Fibroblast of pulmonary artery (primary cell): ENCODE results near the gene FAM181B.
A peak's percentile ranks its signal among the peaks of the same experiment; 100 is the strongest.
"Not testable (repeated sequence)": the region's sequence is repeated elsewhere in the genome, so short reads cannot be mapped to it uniquely, and the experiment has no call there.

Experiments
- DNase-seq: peaks from one replicate; pipeline ENCODE4 v3.0.0-alpha.2; 2010; ENCODE audit warnings: low read depth
- H3K4me3 ChIP-seq: replicated peaks from 2 replicates; pipeline ENCODE4 v1.5.1; 2011; ENCODE audit warnings: low read depth, mild to moderate bottlenecking, control low read depth, low read length, moderate library complexity
- CTCF ChIP-seq: IDR thresholded peaks from 2 replicates; pipeline ENCODE4 v1.5.1; 2011; ENCODE audit warnings: mild to moderate bottlenecking, control low read depth, low read length, inconsistent platforms; ENCODE audit errors: missing control alignments

FAM181B gene

GRCh38 chr11:82711648-82712047 is 22.0 kb downstream of the FAM181B start:
- no peak overlapping the region for H3K4me3 ChIP-seq
- no peak for DNase-seq
- no peak for TF ChIP-seq CTCF

- no peak for TF ChIP-seq CTCF
- no peak overlapping the region for H3K4me3 ChIP-seq
- no peak for DNase-seq
Measured at GRCh38 chr11:82703796-82704195, 29.9 kb downstream of the FAM181B start.

DNA sequence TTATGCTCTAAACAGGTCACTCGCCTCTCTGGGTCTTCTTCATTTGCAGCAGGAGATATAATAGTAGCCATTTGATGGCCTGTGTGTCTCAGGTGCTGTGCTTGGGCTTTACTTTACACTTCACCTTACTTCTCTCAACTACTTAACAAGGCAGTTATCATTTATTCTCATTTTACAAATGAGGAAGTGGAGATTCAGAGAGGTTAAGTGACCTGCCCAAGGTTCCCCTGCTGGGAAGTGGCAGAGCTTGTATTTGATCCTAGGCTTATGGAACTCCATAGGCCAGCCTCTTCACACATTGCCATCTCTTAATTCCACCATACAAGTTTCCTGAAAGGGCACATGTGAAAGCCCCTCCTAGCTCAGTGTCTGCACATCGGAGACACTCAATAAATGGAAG is 30.4 kb downstream of the FAM181B start:
- no peak for TF ChIP-seq CTCF
- no peak overlapping the region for H3K4me3 ChIP-seq
- no peak for DNase-seq

DNA sequence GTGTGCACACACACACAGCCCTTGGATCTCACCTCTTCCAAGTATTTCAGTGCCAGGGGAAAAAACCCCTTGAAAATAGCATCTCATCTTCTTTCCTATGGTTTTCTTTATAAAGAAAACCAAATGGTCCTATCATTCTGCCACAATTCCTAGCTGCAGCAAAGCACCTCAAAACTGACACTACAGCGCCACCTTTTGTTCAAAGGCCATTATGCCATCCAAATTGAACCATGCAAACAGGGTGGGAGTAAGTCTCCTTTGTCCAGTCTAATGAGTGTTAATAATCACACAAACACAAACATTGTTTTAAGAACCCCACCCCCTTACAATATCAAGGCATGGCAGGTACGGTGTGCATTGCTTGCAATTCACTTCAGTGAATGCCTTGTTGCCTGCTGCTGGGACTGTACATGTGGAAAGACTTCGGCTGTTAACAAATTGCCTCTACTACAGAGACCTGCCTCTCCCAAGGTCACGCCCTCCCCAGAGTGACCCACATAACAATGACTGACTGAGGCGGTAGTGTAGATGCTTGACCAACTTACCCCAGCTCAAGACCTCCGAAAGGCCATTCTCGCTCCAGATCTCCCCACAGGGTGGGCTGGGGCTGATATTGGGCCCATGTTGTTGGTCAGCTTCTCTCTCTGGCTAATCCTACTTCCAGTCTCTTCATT is 31.7 kb downstream of the FAM181B start:
- H3K4me3 ChIP-seq, result no peak overlapping the region
- TF ChIP-seq CTCF, result peak; percentile 66
- DNase-seq, result peak; percentile 48

- no peak for TF ChIP-seq CTCF
Measured at GRCh38 chr11:82698576-82699352, 34.9 kb downstream of the FAM181B start.

DNA sequence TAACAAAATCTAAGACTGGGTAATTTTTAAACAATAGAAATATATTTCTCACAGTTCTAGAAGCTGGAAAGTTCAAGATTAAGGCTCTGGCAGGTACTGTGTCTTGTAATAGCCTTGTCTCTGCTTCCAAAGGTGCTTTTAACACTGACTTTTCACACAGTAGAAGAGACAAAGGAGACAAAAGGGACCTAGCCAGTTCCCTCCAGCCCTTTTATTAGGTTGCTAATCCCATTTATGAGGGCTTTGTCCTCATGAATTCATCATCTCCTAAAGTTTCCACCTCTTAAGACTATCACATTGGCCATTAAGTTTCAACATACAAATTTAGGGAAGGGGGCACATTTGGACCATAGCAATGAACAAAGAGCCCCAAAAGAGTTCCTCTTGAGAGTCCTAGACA is 40.7 kb downstream of the FAM181B start:
- DNase-seq, result no peak
- TF ChIP-seq CTCF, result no peak
- no peak overlapping the region for H3K4me3 ChIP-seq

More at GRCh38 chr11:82698576-82699352, 34.9 kb downstream of the FAM181B start:
- DNase-seq, result no peak
- no peak overlapping the region for H3K4me3 ChIP-seq

DNA sequence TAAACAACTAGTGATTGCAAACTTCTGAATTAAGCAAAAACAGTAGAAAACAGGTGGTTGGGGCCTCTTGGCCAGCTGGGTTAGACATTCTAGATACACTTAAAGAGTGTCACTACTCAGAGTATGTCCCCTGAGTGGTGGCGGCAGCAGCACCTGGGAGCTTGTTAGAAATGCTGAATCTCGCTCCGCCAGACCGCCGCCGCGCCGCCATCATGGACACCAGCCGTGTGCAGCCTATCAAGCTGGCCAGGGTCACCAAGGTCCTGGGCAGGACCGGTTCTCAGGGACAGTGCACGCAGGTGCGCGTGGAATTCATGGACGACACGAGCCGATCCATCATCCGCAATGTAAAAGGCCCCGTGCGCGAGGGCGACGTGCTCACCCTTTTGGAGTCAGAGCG is 44.3 kb downstream of the FAM181B start:
- peak overlapping the region; percentile 45 for H3K4me3 ChIP-seq
- not testable (repeated sequence) for DNase-seq
